Activated T-helper 2 cell treated with anti-CD3 and anti-CD28 coated beads, Interferon-gamma antibody, Interleukin-2, Interleukin-4, amounts not matched to agents 10 μg/mL and 5 μg/mL and 100 μg/mL, durations not matched to agents 14 hours and 24 hours and 36 hours (primary cell): ENCODE results near the gene GPR150. TPM values are rescaled to one million over a fixed set of nuclear protein-coding genes. Genes with fewer than 3 reads are reported as not detected.
A peak's percentile ranks its signal among the peaks of the same experiment; 100 is the strongest.
"Not testable (repeated sequence)": the region's sequence is repeated elsewhere in the genome, so short reads cannot be mapped to it uniquely, and the experiment has no call there.

ENCODE experiments used
- DNase-seq: peaks from one replicate; pipeline ENCODE4 v3.0.0; 2021; ENCODE audit warnings: low spot score
- H3K27ac Mint-ChIP-seq: one replicate; pipeline ENCODE4 v1.8.0; 2021; ENCODE audit warnings: mixed read lengths
- H3K27me3 Mint-ChIP-seq: one replicate; pipeline ENCODE4 v1.8.0; 2021; ENCODE audit warnings: low read depth, mixed read lengths
- H3K36me3 Mint-ChIP-seq: one replicate; pipeline ENCODE4 v1.8.0; 2021; ENCODE audit warnings: low read depth, mixed read lengths
- H3K4me1 Mint-ChIP-seq: one replicate; pipeline ENCODE4 v1.8.0; 2021; ENCODE audit warnings: low read depth, mixed read lengths
- H3K4me3 Mint-ChIP-seq: one replicate; pipeline ENCODE4 v1.8.0; 2021; ENCODE audit warnings: low read depth, mild to moderate bottlenecking, moderate library complexity, mixed read lengths
- H3K9me3 Mint-ChIP-seq: one replicate; pipeline ENCODE4 v1.8.0; 2021; ENCODE audit warnings: mixed read lengths
- intact Hi-C: fragments of 100-400 bp; cut with micrococcal nuclease; formaldehyde crosslinking; loops from one replicate; pipeline ENCODE4 v1.15.1; 2023
- total RNA-seq: library from RNA; stranded (reverse); gene quantifications from 2 replicates; pipeline ENCODE4 v1.2.3, GENCODE V29; 2022

Gene GPR150
- total RNA-seq, 1 donor from 2014 or later: 0.11 TPM

GRCh38 chr5:95628933-95629332 is 9.0 kb downstream of the GPR150 start:
- intact Hi-C loops: no loop called here
- Mint-ChIP-seq H3K4me3 (no peak overlapping the region), H3K27ac (no peak overlapping the region), H3K9me3 (peaks cover 18% of the 10 kb centered on the region), H3K36me3 (peaks cover 13% of the 10 kb centered on the region), H3K27me3 (peaks cover 6% of the 10 kb centered on the region), H3K4me1 (peaks cover 13% of the 10 kb centered on the region)
- DNase-seq: no peak

- H3K9me3 Mint-ChIP-seq: peaks cover 18% of the 10 kb centered on the region
- DNase-seq: no peak
- peaks cover 13% of the 10 kb centered on the region for H3K4me1 Mint-ChIP-seq
- H3K27me3 Mint-ChIP-seq: peaks cover 4% of the 10 kb centered on the region
- intact Hi-C loops: no loop called here
- H3K36me3 Mint-ChIP-seq: peaks cover 13% of the 10 kb centered on the region
- H3K27ac Mint-ChIP-seq: no peak overlapping the region
- no peak overlapping the region for H3K4me3 Mint-ChIP-seq
Measured at GRCh38 chr5:95630394-95630917, 10.6 kb downstream of the GPR150 start.

- H3K27ac Mint-ChIP-seq: peak overlapping the region; percentile 81
- peaks cover 18% of the 10 kb centered on the region for H3K9me3 Mint-ChIP-seq
- peaks cover 13% of the 10 kb centered on the region for H3K4me1 Mint-ChIP-seq
- no peak overlapping the region for H3K4me3 Mint-ChIP-seq
- no peak for DNase-seq
- H3K27me3 Mint-ChIP-seq: peaks cover 6% of the 10 kb centered on the region
- intact Hi-C loops: no loop called here
- peaks cover 13% of the 10 kb centered on the region for H3K36me3 Mint-ChIP-seq
Measured at GRCh38 chr5:95631255-95631958, 11.5 kb downstream of the GPR150 start.

- Mint-ChIP-seq H3K4me3 (no peak overlapping the region), H3K27ac (peak overlapping the region; percentile 81), H3K36me3 (peaks cover 13% of the 10 kb centered on the region), H3K9me3 (peaks cover 18% of the 10 kb centered on the region), H3K27me3 (peaks cover 6% of the 10 kb centered on the region), H3K4me1 (peaks cover 13% of the 10 kb centered on the region)
- intact Hi-C loops: loop anchor here (1.0 kb wide), 1 partner anchor 14 kb away; the partner anchor contains the start of gene RFESD
- DNase-seq: peak; percentile 61
Measured at GRCh38 chr5:95631991-95632675, 12.2 kb downstream of the GPR150 start.

GRCh38 chr5:95632942-95633341 is 13.1 kb downstream of the GPR150 start:
- H3K4me1 Mint-ChIP-seq: peaks cover 13% of the 10 kb centered on the region
- not testable (repeated sequence) for H3K27ac Mint-ChIP-seq, H3K27me3 Mint-ChIP-seq, DNase-seq, H3K4me3 Mint-ChIP-seq
- intact Hi-C loops: loop anchor here (1.0 kb wide), 1 partner anchor 13 kb away; the partner anchor contains the start of gene RFESD
- peaks cover 13% of the 10 kb centered on the region for H3K36me3 Mint-ChIP-seq
- peaks cover 18% of the 10 kb centered on the region for H3K9me3 Mint-ChIP-seq

- peaks cover 13% of the 10 kb centered on the region for H3K36me3 Mint-ChIP-seq
- peaks cover 9% of the 10 kb centered on the region for H3K27me3 Mint-ChIP-seq
- peaks cover 16% of the 10 kb centered on the region for H3K4me1 Mint-ChIP-seq
- intact Hi-C loops: no loop called here
- no peak overlapping the region for H3K4me3 Mint-ChIP-seq
- no peak overlapping the region for H3K27ac Mint-ChIP-seq
- no peak for DNase-seq
- peaks cover 18% of the 10 kb centered on the region for H3K9me3 Mint-ChIP-seq
Measured at GRCh38 chr5:95633671-95634070, 13.8 kb downstream of the GPR150 start.

GRCh38 chr5:95634081-95634480 is 14.2 kb downstream of the GPR150 start:
- Mint-ChIP-seq H3K4me3 (no peak overlapping the region), H3K4me1 (peaks cover 17% of the 10 kb centered on the region)
- intact Hi-C loops: no loop called here

GRCh38 chr5:95638632-95639031 is 18.7 kb downstream of the GPR150 start:
- intact Hi-C loops: no loop called here
- Mint-ChIP-seq H3K27ac (no peak overlapping the region), H3K9me3 (no peaks in the 10 kb centered on the region), H3K27me3 (peaks cover 14% of the 10 kb centered on the region), H3K4me3 (no peak overlapping the region), H3K4me1 (peaks cover 4% of the 10 kb centered on the region), H3K36me3 (no peaks in the 10 kb centered on the region)
- no peak for DNase-seq

More at GRCh38 chr5:95634081-95634480, 14.2 kb downstream of the GPR150 start:
- H3K27me3 Mint-ChIP-seq: peaks cover 10% of the 10 kb centered on the region
- peaks cover 18% of the 10 kb centered on the region for H3K9me3 Mint-ChIP-seq
- H3K36me3 Mint-ChIP-seq: peaks cover 13% of the 10 kb centered on the region
- DNase-seq: no peak
- H3K27ac Mint-ChIP-seq: no peak overlapping the region

- Mint-ChIP-seq H3K9me3 (no peaks in the 10 kb centered on the region), H3K4me3 (no peak overlapping the region), H3K27me3 (peaks cover 8% of the 10 kb centered on the region), H3K36me3 (no peaks in the 10 kb centered on the region), H3K27ac (no peak overlapping the region), H3K4me1 (peaks cover 22% of the 10 kb centered on the region)
- no peak for DNase-seq
- intact Hi-C loops: loop anchor here (10.0 kb wide), 2 partner anchors 323 to 423 kb away; partner anchors contain the start of gene ELL2
Measured at GRCh38 chr5:95641741-95642220, 21.9 kb downstream of the GPR150 start.

- DNase-seq: no peak
- H3K4me1 Mint-ChIP-seq: peaks cover 29% of the 10 kb centered on the region
- no peaks in the 10 kb centered on the region for H3K36me3 Mint-ChIP-seq
- no peak overlapping the region for H3K27ac Mint-ChIP-seq
- intact Hi-C loops: loop anchor here (10.0 kb wide), 2 partner anchors 322 to 422 kb away; partner anchors contain the start of gene ELL2
- H3K9me3 Mint-ChIP-seq: no peaks in the 10 kb centered on the region
- no peak overlapping the region for H3K4me3 Mint-ChIP-seq
- H3K27me3 Mint-ChIP-seq: peaks cover 8% of the 10 kb centered on the region
Measured at GRCh38 chr5:95643152-95643551, 23.3 kb downstream of the GPR150 start.

GRCh38 chr5:95644351-95645042 is 24.6 kb downstream of the GPR150 start:
- Mint-ChIP-seq H3K36me3 (no peaks in the 10 kb centered on the region), H3K27me3 (peaks cover 3% of the 10 kb centered on the region), H3K4me1 (peaks cover 29% of the 10 kb centered on the region), H3K27ac (peak overlapping the region; percentile 6), H3K4me3 (no peak overlapping the region), H3K9me3 (no peaks in the 10 kb centered on the region)
- intact Hi-C loops: loop anchor here (1.0 to 10.0 kb wide), 8 partner anchors 22 to 1018 kb away; partner anchors contain the start of genes CAST, ELL2 and GLRX
- DNase-seq: peak; percentile 33

- not testable (repeated sequence) for H3K27me3 Mint-ChIP-seq, DNase-seq, H3K36me3 Mint-ChIP-seq, H3K9me3 Mint-ChIP-seq
- intact Hi-C loops: loop anchor here (1.0 to 10.0 kb wide), 6 partner anchors 14 to 1016 kb away; partner anchors contain the start of genes ARSK, CAST, ELL2 and GLRX
- Mint-ChIP-seq H3K4me1 (peaks cover 30% of the 10 kb centered on the region), H3K27ac (peak overlapping the region; percentile 76), H3K4me3 (peak overlapping the region; percentile 71)
Measured at GRCh38 chr5:95646226-95646568, 26.3 kb downstream of the GPR150 start.
